Endothelial cell of umbilical vein (primary cell): ENCODE results near the gene SRPK1. TPM values are rescaled to one million over a fixed set of nuclear protein-coding genes. Genes with fewer than 3 reads are reported as not detected.

Experiments
- BruUV-seq: library from RNA; stranded (reverse); fragments of 400-500 nt; replicated peaks from 2 replicates; lab custom pipeline; 2021; lab: Mats Ljungman, UMichigan
- CTCF ChIA-PET: fragments of 300-600, 350-600 bp; sonication (Branson Sonifier 250); formaldehyde crosslinking; loops from one replicate; lab custom pipeline; 2021; ENCODE audit warnings: antibody characterized with exemption, inconsistent platforms; lab: Charles Lee
- POLR2A ChIA-PET: fragments of 300-600, 350-600 bp; sonication (Branson Sonifier 250); formaldehyde crosslinking; loops from one replicate; lab custom pipeline; 2021; ENCODE audit warnings: antibody characterized with exemption, inconsistent platforms; lab: Charles Lee
- DNase-seq: peaks from one replicate; pipeline ENCODE4 v3.0.0-alpha.2; 2011; ENCODE audit warnings: low read depth, low spot score
- FAIRE-seq: peaks from 2 replicates; lab custom pipeline; 2011; peaks lifted over from hg19 to GRCh38; lab: Jason Lieb, UNC
- H2AFZ ChIP-seq: 2 replicates; pipeline ENCODE4 v1.6.0; 2012; ENCODE audit warnings: low read depth, low read length, control low read depth, inconsistent platforms
- H3K27ac ChIP-seq: 2 replicates; pipeline ENCODE4 v1.5.1; 2011; ENCODE audit warnings: low read depth, mild to moderate bottlenecking, control low read depth, low read length, moderate library complexity; ENCODE audit not compliant: insufficient read depth
- H3K27me3 ChIP-seq, 2 experiments: 2 replicates each; pipeline versions ENCODE4 v1.6.0 to v1.6.1; 2011; ENCODE audit warnings: low read length in 2 of 2, mixed read lengths in 1 of 2; ENCODE audit not compliant: control insufficient read depth in 2 of 2, insufficient read depth in 2 of 2
- H3K36me3 ChIP-seq, 2 experiments: 2 replicates in 1 of 2; 3 replicates in 1 of 2; pipeline ENCODE4 v1.5.1; 2011; ENCODE audit warnings: low read length in 2 of 2, mild to moderate bottlenecking in 1 of 2, moderate library complexity in 1 of 2; ENCODE audit not compliant: control insufficient read depth in 2 of 2, insufficient read depth in 2 of 2; ENCODE audit errors: extremely low read depth in 1 of 2
- H3K4me1 ChIP-seq: 3 replicates; pipeline ENCODE4 v1.5.1; 2011; ENCODE audit warnings: mild to moderate bottlenecking, low read length; ENCODE audit not compliant: control insufficient read depth, insufficient read depth; ENCODE audit errors: extremely low read depth
- H3K4me2 ChIP-seq: 2 replicates; pipeline ENCODE4 v1.6.1; 2011; ENCODE audit warnings: low read length, control low read depth, mixed read lengths; ENCODE audit not compliant: insufficient read depth
- H3K4me3 ChIP-seq, 3 experiments: fragments of 200-600 bp in 1 of 3; sonication (generic), shearing (Covaris generic) in 1 of 3; replicated peaks in 1 of 3; 2 replicates each; pipeline ENCODE4 v1.5.1; 2011 to 2016; ENCODE audit warnings: control low read depth in 3 of 3, low read length in 3 of 3, mild to moderate bottlenecking in 2 of 3, inconsistent platforms in 1 of 3, low read depth in 1 of 3, moderate library complexity in 1 of 3; ENCODE audit not compliant: insufficient read depth in 1 of 3
- H3K79me2 ChIP-seq: 2 replicates; pipeline ENCODE4 v1.6.0; 2012; ENCODE audit warnings: low read length, inconsistent platforms; ENCODE audit not compliant: control insufficient read depth, insufficient read depth
- H3K9ac ChIP-seq: replicated peaks from 2 replicates; pipeline ENCODE3; 2011; ENCODE audit warnings: low read length, control low read depth; ENCODE audit not compliant: insufficient read depth; ENCODE audit errors: extremely low read depth
- H3K9me1 ChIP-seq: replicated peaks from 3 replicates; pipeline ENCODE4 v1.6.0; 2011; ENCODE audit warnings: mild to moderate bottlenecking, low read length; ENCODE audit not compliant: control insufficient read depth, insufficient read depth; ENCODE audit errors: extremely low read depth
- H3K9me3 ChIP-seq: replicated peaks from 2 replicates; pipeline ENCODE4 v1.5.1; 2012; ENCODE audit warnings: low read length, inconsistent platforms; ENCODE audit not compliant: control insufficient read depth, insufficient read depth
- H4K20me1 ChIP-seq: replicated peaks from 2 replicates; pipeline ENCODE3; 2011; ENCODE audit warnings: mild to moderate bottlenecking, low read length; ENCODE audit not compliant: control insufficient read depth, insufficient read depth; ENCODE audit errors: extremely low read depth
- EZH2 ChIP-seq: IDR thresholded peaks from 2 replicates; pipeline ENCODE4 v1.6.1; 2012; ENCODE audit warnings: borderline replicate concordance, low read depth, mild to moderate bottlenecking, moderate library complexity, low read length, inconsistent platforms; ENCODE audit not compliant: severe bottlenecking
- FOS ChIP-seq: IDR thresholded peaks from 2 replicates; pipeline ENCODE4 v1.6.1; 2011; ENCODE audit warnings: mild to moderate bottlenecking, low read length, moderate library complexity, borderline replicate concordance; ENCODE audit not compliant: insufficient read depth
- GATA2 ChIP-seq: IDR thresholded peaks from 2 replicates; pipeline ENCODE4 v1.7.0; 2011; ENCODE audit warnings: low read depth, mild to moderate bottlenecking, moderate library complexity, mixed read lengths, low read length; ENCODE audit not compliant: insufficient read length, insufficient read depth
- JUN ChIP-seq: IDR thresholded peaks from 2 replicates; pipeline ENCODE4 v1.6.1; 2011; ENCODE audit warnings: borderline replicate concordance, low read depth; ENCODE audit not compliant: insufficient read length, insufficient read depth
- MYC ChIP-seq: IDR thresholded peaks from one replicate; pipeline ENCODE4 v1.6.1; 2011; ENCODE audit warnings: mild to moderate bottlenecking, low read depth, low read length
- POLR2A ChIP-seq: IDR thresholded peaks from 2 replicates; pipeline ENCODE4 v1.6.1; 2012; ENCODE audit warnings: low read depth, mild to moderate bottlenecking, control low read depth, low read length
- POLR2AphosphoS5 ChIP-seq: IDR thresholded peaks from 2 replicates; pipeline ENCODE4 v1.6.1; 2012; ENCODE audit warnings: low read depth, mild to moderate bottlenecking, control low read depth, low read length, moderate library complexity; ENCODE audit not compliant: insufficient read depth
- dilution Hi-C: fragments of 300-500 bp; cut with MboI; formaldehyde crosslinking; loops from one replicate; pipeline ENCODE4 v1.15.0; 2019; ENCODE audit warnings: low sequenced_read_pairs; ENCODE audit not compliant: extremely low pct_ligation_motif_present
- intact Hi-C: fragments of 100-400 bp; cut with micrococcal nuclease; formaldehyde crosslinking; loops from one replicate; pipeline ENCODE4 v1.10.0; 2022
- polyA plus RNA-seq, 4 experiments: library from polyadenylated mRNA; depleted of rRNA in 3 of 4; stranded (reverse) in 3 of 4; unstranded in 1 of 4; fragments of >200 nt; gene quantifications; 2 replicates each; pipeline versions ENCODE4 v1.2.1 to v1.2.3, GENCODE V29; 2011 to 2012; ENCODE audit warnings: missing spikeins in 1 of 4
- total RNA-seq: library from RNA; stranded (reverse); gene quantifications from 2 replicates; pipeline ENCODE4 v1.2.3, GENCODE V29; 2021
- TF ChIP-seq, protein P1 (sequence below), 2 donors: IDR thresholded peaks; 1 replicate in 1 of 2; 2 replicates in 1 of 2; pipeline ENCODE4 v1.5.1; 2011; ENCODE audit warnings: low read length in 2 of 2, mild to moderate bottlenecking in 2 of 2, moderate library complexity in 2 of 2, control low read depth in 1 of 2, inconsistent platforms in 1 of 2, low read depth in 1 of 2; ENCODE audit not compliant: insufficient read depth in 1 of 2; ENCODE audit errors: extremely low read depth in 1 of 2
- TF ChIP-seq, protein P2 (sequence below): IDR thresholded peaks from 2 replicates; pipeline ENCODE4 v1.6.1; 2011; ENCODE audit not compliant: insufficient read depth, insufficient read length

Gene SRPK1
- total and polyA plus RNA-seq, 2 donors (not counting 3 experiments of a cell fraction or from before 2014, with no cell fraction given): 18.9 to 72.7 TPM

DNA sequence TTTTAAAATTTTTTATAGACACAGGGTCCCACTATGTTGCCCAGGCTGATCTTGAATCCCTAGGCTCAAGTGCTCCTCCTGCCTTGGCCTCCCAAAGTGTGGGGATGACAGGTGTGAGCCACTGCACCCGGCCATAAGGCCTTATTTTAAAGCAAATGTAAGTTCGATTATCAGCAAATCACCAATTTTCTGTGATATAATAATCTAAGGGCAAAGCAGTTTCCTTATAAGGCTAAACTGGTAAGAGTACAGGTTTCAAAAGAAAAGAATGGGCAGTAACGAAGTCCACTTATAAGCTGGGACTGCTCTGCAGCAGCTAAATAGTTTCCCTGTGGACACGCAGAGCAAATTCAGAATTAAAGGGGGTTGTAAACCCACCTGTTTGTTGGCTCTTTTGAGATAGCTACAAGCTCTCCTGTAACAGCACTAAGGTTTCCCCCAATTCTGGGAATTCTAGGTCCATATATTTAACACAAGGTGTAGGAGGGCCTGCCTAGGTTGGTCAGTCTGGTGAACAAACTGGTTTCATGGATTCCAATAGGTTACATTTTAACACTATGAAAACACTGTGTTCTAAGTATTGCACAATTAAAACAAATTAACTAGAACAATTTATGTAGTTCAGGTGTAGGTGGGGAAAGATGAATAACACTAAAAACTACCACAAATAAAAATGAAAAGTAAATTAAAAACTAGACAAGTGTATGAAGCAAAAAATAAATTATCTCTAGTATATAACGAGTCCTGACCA lies 89.5 kb downstream of the SRPK1 start:
- no peaks in the 10 kb centered on the region for H3K4me1 ChIP-seq
- no peak overlapping the region for H3K4me2 ChIP-seq
- no peak overlapping the region for H3K4me3 ChIP-seq
- no peak overlapping the region for H3K9ac ChIP-seq
- intact Hi-C loops (no loop called here), dilution Hi-C loops (no loop called here)
- no peaks in the 10 kb centered on the region for H3K9me3 ChIP-seq
- BruUV-seq: no TSS peak
- FAIRE-seq (no peak), DNase-seq (no peak)
- no peak for TF ChIP-seq EZH2
- TF ChIP-seq FOS: no peak
- TF ChIP-seq GATA2: no peak
- no peak for TF ChIP-seq JUN
- no peak for TF ChIP-seq POLR2A
- TF ChIP-seq POLR2AphosphoS5: no peak
- TF ChIP-seq, protein P1, sequence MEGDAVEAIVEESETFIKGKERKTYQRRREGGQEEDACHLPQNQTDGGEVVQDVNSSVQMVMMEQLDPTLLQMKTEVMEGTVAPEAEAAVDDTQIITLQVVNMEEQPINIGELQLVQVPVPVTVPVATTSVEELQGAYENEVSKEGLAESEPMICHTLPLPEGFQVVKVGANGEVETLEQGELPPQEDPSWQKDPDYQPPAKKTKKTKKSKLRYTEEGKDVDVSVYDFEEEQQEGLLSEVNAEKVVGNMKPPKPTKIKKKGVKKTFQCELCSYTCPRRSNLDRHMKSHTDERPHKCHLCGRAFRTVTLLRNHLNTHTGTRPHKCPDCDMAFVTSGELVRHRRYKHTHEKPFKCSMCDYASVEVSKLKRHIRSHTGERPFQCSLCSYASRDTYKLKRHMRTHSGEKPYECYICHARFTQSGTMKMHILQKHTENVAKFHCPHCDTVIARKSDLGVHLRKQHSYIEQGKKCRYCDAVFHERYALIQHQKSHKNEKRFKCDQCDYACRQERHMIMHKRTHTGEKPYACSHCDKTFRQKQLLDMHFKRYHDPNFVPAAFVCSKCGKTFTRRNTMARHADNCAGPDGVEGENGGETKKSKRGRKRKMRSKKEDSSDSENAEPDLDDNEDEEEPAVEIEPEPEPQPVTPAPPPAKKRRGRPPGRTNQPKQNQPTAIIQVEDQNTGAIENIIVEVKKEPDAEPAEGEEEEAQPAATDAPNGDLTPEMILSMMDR (IDR thresholded peaks at IDR 0.05; ENCODE audit: extremely low read depth in 1 of 2, insufficient read depth in 1 of 2, low read depth in 1 of 2, low read length in 2 of 2): no peak
- TF ChIP-seq MYC: no peak
- TF ChIP-seq, protein P2, sequence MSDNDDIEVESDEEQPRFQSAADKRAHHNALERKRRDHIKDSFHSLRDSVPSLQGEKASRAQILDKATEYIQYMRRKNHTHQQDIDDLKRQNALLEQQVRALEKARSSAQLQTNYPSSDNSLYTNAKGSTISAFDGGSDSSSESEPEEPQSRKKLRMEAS: no peak
- no peak overlapping the region for H3K27ac ChIP-seq
- no peaks in the 10 kb centered on the region for H3K79me2 ChIP-seq
- no peaks in the 10 kb centered on the region for H3K27me3 ChIP-seq
- CTCF ChIA-PET: no interaction called here
- POLR2A ChIA-PET: no interaction called here
- peaks cover 7 to 8% of the 10 kb centered on the region in 2 experiments for H3K36me3 ChIP-seq
- no peaks in the 10 kb centered on the region for H4K20me1 ChIP-seq
- H3K9me1 ChIP-seq: no peaks in the 10 kb centered on the region
- H2AFZ ChIP-seq: no peak overlapping the region
